ENCODE data around the gene KHDRBS2. TPM values are rescaled to one million over a fixed set of nuclear protein-coding genes. Genes with fewer than 3 reads are reported as not detected.

Gene KHDRBS2
- total RNA-seq, 1 experiment from 2014 or later, result 2.7 TPM

DNA sequence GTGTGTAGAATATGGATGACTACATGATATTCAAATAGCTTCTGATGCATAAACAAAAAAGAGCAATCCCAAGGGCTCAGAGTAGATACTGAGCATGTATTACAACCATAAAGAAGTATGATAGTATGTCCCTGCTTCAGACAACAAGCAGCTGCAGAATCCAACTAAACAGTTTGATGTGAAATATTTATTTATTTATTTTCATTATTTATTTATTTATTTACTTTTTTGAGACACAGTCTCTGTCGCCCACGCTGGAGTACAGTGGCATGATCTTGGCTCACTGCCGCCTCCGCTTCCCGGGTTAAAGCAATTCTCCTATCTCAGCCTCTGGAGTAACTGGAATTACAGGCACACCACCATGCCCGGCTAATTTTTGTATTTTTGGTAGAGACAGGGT lies 384.3 kb downstream of the KHDRBS2 start:
- peaks cover 0 to 5% of the 10 kb centered on the region in 2 experiments; a peak in 1 of 4 replicates for H3K4me1 Mint-ChIP-seq
- Histone ChIP-seq H2BK20ac (ENCODE audit: low read depth, low read length, poor library complexity, severe bottlenecking) (no peak overlapping the region), H2BK15ac (ENCODE audit: low read depth, low read length) (no peak overlapping the region), H3K14ac (ENCODE audit: insufficient read depth, low read length) (no peak overlapping the region), H2BK120ac (ENCODE audit: low read depth, low read length, poor library complexity, severe bottlenecking) (no peak overlapping the region), H3K23me2 (ENCODE audit: insufficient read length, low read depth, low read length, poor library complexity, severe bottlenecking) (no peaks in the 10 kb centered on the region), H4K8ac (replicated peaks; ENCODE audit: insufficient read length, low read depth, low read length) (no peak overlapping the region), H3K18ac (ENCODE audit: insufficient read length, low read depth, low read length) (no peak overlapping the region), H4K5ac (ENCODE audit: insufficient read length, low read depth, low read length) (no peak overlapping the region), H3K79me2 (ENCODE audit: insufficient read depth, low read length) (no peaks in the 10 kb centered on the region), H3K23ac (ENCODE audit: insufficient read length, low read depth, low read length) (no peak overlapping the region), H3K9ac (ENCODE audit: extremely low read depth, insufficient read length, low read length) (no peak overlapping the region), H3K79me1 (ENCODE audit: insufficient read depth, low read depth, low read length, poor library complexity, severe bottlenecking) (no peaks in the 10 kb centered on the region), H3K4me2 (ENCODE audit: insufficient read depth, insufficient read length, low read length) (no peak overlapping the region), H3K4me1 (ENCODE audit: insufficient read depth, low read length) (no peaks in the 10 kb centered on the region), H3K27ac (ENCODE audit: insufficient read length, low read depth, low read length) (no peak overlapping the region), H2BK12ac (ENCODE audit: insufficient read length, low read depth, low read length) (no peak overlapping the region), H4K91ac (ENCODE audit: insufficient read length, low read depth, low read length) (no peak overlapping the region), H3K27me3 (ENCODE audit: insufficient read depth, low read length) (no peaks in the 10 kb centered on the region), H3K4ac (ENCODE audit: low read depth, low read length) (no peak overlapping the region), H2AK5ac (ENCODE audit: insufficient read length, low read length) (no peak overlapping the region), H2AFZ (ENCODE audit: low read length) (no peak overlapping the region), H3K9me3 (ENCODE audit: control insufficient read depth, low read depth, low read length) (no peaks in the 10 kb centered on the region), H3K56ac (ENCODE audit: insufficient read length, low read depth, low read length) (no peak overlapping the region), H4K20me1 (ENCODE audit: control insufficient read depth, insufficient read depth, insufficient read length) (no peaks in the 10 kb centered on the region), H2BK5ac (ENCODE audit: insufficient read length, low read length) (no peak overlapping the region), H3T11ph (ENCODE audit: low read length) (no peak overlapping the region)
- no peaks in the 10 kb centered on the region for H3K27me3 Mint-ChIP-seq (ENCODE audit: low read depth)
- no peaks in the 10 kb centered on the region for H3K9me3 Mint-ChIP-seq
- H3K36me3 Mint-ChIP-seq (ENCODE audit: insufficient read depth in 1 of 3, low read depth in 3 of 3), result no peaks in the 10 kb centered on the region
- no peak overlapping the region for H3K4me3 Mint-ChIP-seq
- no peak for TF ChIP-seq CTCF (conservative IDR thresholded peaks at IDR 0.05)
- WGBS (ENCODE audit: extremely low coverage, insufficient read length, low lambda C conversion rate), result no CpG with 5 or more reads among the region's 6 CpGs
- H3K27ac Mint-ChIP-seq, result no peak overlapping the region; a peak in 1 of 7 replicates
- DNase-seq, result no peak

Measured in H9 (cell line).